ENCODE results near the gene CHTF18. TPM values are rescaled to one million over a fixed set of nuclear protein-coding genes. Genes with fewer than 3 reads are reported as not detected.

The CHTF18 gene
- total RNA-seq, 2 experiments from 2014 or later, result 30.7 to 31.1 TPM

- CTCF ChIA-PET, result no interaction called here
- Histone ChIP-seq H3K27ac (ENCODE audit: low read depth in 1 of 2, low read length in 2 of 2) (no peak overlapping the region), H3K4me3 (ENCODE audit: low read length) (no peak overlapping the region), H3K36me3 (ENCODE audit: insufficient read depth, low read length) (no peaks in the 10 kb centered on the region), H3K27me3 (ENCODE audit: control insufficient read depth in 1 of 2, insufficient read depth in 2 of 2, low read length in 2 of 2) (peaks cover 0 to 4% of the 10 kb centered on the region in 2 experiments), H3K4me1 (ENCODE audit: insufficient read depth, low read length) (no peaks in the 10 kb centered on the region), H3K9me3 (ENCODE audit: control insufficient read depth in 1 of 2, insufficient read depth in 1 of 2, low read length in 2 of 2) (peaks cover 17 to 31% of the 10 kb centered on the region in 2 experiments)
- H3K4me1 Mint-ChIP-seq (ENCODE audit: low read depth), result no peaks in the 10 kb centered on the region
- no peaks in the 10 kb centered on the region for H3K36me3 Mint-ChIP-seq (ENCODE audit: low read depth)
- no peaks in the 10 kb centered on the region for H3K27me3 Mint-ChIP-seq
- POLR2A ChIA-PET, result no interaction called here
- ATAC-seq (ENCODE audit: poor library complexity), result no peak
- intact Hi-C loops (cut with DNase I, micrococcal nuclease), result no loop called here
- no peak for TF ChIP-seq CTCF (IDR thresholded peaks at IDR 0.05)
- peaks cover 2% of the 10 kb centered on the region for H3K9me3 Mint-ChIP-seq
- no peak for DNase-seq
- no peak overlapping the region for H3K27ac Mint-ChIP-seq
- H3K4me3 Mint-ChIP-seq, result no peak overlapping the region
Observed at GRCh38 chr16:839643-840408, 51.4 kb downstream of the CHTF18 start.

GRCh38 chr16:840561-841454 lies 52.4 kb downstream of the CHTF18 start:
- POLR2A ChIA-PET, result no interaction called here
- Histone ChIP-seq H3K4me1 (ENCODE audit: insufficient read depth, low read length) (no peaks in the 10 kb centered on the region), H3K9me3 (ENCODE audit: control insufficient read depth in 1 of 2, insufficient read depth in 1 of 2, low read length in 2 of 2) (peaks cover 14 to 21% of the 10 kb centered on the region in 2 experiments), H3K27me3 (ENCODE audit: control insufficient read depth in 1 of 2, insufficient read depth in 2 of 2, low read length in 2 of 2) (peaks cover 0 to 4% of the 10 kb centered on the region in 2 experiments), H3K36me3 (ENCODE audit: insufficient read depth, low read length) (no peaks in the 10 kb centered on the region), H3K4me3 (ENCODE audit: low read length) (no peak overlapping the region), H3K27ac (ENCODE audit: low read depth in 1 of 2, low read length in 2 of 2) (no peak overlapping the region)
- Mint-ChIP-seq H3K4me1 (ENCODE audit: low read depth) (no peaks in the 10 kb centered on the region), H3K4me3 (no peak overlapping the region), H3K36me3 (ENCODE audit: low read depth) (no peaks in the 10 kb centered on the region), H3K27me3 (no peaks in the 10 kb centered on the region), H3K27ac (no peak overlapping the region), H3K9me3 (peaks cover 2% of the 10 kb centered on the region)
- intact Hi-C loops (cut with DNase I, micrococcal nuclease), result no loop called here
- no peak for DNase-seq
- ATAC-seq (ENCODE audit: poor library complexity), result no peak
- no peak for TF ChIP-seq CTCF (IDR thresholded peaks at IDR 0.05)
- CTCF ChIA-PET, result no interaction called here

- no peak overlapping the region for H3K27ac ChIP-seq (ENCODE audit: low read depth in 1 of 2, low read length in 2 of 2)
- POLR2A ChIA-PET, result no interaction called here
- ATAC-seq (ENCODE audit: poor library complexity) (no peak), DNase-seq (no peak)
- no peak for TF ChIP-seq CTCF (IDR thresholded peaks at IDR 0.05)
- H3K9me3 ChIP-seq (ENCODE audit: control insufficient read depth in 1 of 2, insufficient read depth in 1 of 2, low read length in 2 of 2), result peaks cover 6 to 17% of the 10 kb centered on the region in 2 experiments
- Mint-ChIP-seq H3K4me3 (no peak overlapping the region), H3K9me3 (no peaks in the 10 kb centered on the region), H3K27ac (no peak overlapping the region), H3K27me3 (no peaks in the 10 kb centered on the region), H3K4me1 (ENCODE audit: low read depth) (no peaks in the 10 kb centered on the region), H3K36me3 (ENCODE audit: low read depth) (no peaks in the 10 kb centered on the region)
- H3K27me3 ChIP-seq (ENCODE audit: control insufficient read depth in 1 of 2, insufficient read depth in 2 of 2, low read length in 2 of 2), result peaks cover 0 to 4% of the 10 kb centered on the region in 2 experiments
- no peak overlapping the region for H3K4me3 ChIP-seq (ENCODE audit: low read length)
- intact Hi-C loops (cut with DNase I, micrococcal nuclease), result no loop called here
- H3K36me3 ChIP-seq (ENCODE audit: insufficient read depth, low read length), result no peaks in the 10 kb centered on the region
- H3K4me1 ChIP-seq (ENCODE audit: insufficient read depth, low read length), result no peaks in the 10 kb centered on the region
- CTCF ChIA-PET, result no interaction called here
Observed at GRCh38 chr16:841455-842060, 53.1 kb downstream of the CHTF18 start.

All from CD4-positive, alpha-beta T cell (primary cell).